ENCODE measurements around the gene FUT7.

DNA sequence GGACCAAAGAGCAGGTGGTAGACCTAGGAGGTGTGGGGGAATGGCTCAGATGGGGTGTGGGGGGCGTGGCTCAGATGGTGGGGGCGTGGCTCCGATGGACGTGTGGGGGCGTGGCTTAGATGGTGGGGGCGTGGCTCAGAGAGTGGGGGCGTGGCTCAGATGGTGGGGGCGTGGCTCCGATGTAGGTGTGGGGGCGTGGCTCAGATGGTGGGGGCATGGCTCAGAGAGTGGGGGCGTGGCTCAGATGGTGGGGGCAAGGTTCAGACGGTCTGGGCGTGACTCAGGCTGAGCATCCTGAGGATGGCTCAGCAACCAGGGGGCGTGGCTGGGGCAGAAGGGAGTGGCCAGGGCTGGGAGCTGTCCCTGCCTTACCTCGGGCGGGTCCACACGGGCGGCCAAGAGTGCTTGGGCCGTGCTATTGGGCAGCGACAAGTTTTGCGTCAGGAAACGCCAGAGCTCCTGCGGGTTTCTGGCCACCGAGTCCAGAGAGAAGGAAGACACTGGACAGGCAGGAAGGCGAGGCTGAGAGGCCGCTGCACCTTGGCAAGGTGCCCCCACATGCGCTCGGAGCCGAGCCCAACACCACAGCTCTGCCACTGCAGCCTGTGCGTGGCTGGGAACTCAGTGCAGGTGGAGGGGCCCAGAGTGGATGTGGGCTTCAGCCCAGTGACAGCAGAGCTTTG is 9.8 kb downstream of the FUT7 start:
- TF ChIP-seq, protein P1, sequence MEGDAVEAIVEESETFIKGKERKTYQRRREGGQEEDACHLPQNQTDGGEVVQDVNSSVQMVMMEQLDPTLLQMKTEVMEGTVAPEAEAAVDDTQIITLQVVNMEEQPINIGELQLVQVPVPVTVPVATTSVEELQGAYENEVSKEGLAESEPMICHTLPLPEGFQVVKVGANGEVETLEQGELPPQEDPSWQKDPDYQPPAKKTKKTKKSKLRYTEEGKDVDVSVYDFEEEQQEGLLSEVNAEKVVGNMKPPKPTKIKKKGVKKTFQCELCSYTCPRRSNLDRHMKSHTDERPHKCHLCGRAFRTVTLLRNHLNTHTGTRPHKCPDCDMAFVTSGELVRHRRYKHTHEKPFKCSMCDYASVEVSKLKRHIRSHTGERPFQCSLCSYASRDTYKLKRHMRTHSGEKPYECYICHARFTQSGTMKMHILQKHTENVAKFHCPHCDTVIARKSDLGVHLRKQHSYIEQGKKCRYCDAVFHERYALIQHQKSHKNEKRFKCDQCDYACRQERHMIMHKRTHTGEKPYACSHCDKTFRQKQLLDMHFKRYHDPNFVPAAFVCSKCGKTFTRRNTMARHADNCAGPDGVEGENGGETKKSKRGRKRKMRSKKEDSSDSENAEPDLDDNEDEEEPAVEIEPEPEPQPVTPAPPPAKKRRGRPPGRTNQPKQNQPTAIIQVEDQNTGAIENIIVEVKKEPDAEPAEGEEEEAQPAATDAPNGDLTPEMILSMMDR (IDR thresholded peaks at IDR 0.05) = no peak
- TF ChIP-seq POLR2A (IDR thresholded peaks at IDR 0.05) (no peak), EP300 (IDR thresholded peaks at IDR 0.05) (no peak)

Measured in tibial nerve (tissue), 4 donors.